NCI-H524 (cell line): ENCODE data around the gene DSTN.

Experiments
- DNase-seq, 2 experiments: peaks; one replicate each; lab custom pipeline; 2025; lab: John Stamatoyannopoulos, UW

DSTN gene

DNA sequence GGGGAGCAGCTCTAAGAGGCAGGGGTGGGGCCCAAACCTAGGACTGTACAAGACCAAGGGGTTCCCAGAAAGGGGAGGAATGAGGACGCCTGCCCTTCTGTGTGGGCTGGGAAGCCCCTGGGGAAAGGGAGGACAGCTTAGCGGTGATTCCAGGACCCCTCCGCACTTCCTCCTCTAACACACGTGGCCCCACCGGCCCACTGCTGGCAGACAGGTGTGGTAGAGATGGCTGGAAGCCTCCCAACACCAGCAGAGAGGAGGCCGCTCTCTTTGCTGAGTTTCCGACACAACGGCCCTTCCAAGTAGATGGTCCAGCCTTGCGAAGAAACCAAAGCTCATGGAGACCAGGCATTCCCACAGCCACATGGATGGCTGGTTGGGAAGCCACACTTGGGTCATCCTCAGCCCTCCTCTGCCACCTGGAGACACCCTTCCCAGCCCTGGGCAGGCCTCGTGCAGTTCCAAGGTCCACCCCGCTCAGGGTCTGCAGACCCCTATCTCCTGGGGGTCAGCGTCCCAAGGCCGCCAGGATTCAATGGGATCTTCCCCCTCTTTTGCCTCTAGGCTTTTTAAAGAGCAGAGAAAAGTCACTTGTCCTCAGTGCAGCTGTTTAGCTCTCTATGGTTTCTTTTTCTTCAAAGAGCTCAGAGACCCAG lies 68.2 kb downstream of the DSTN start:
- no peak for DNase-seq

DNA sequence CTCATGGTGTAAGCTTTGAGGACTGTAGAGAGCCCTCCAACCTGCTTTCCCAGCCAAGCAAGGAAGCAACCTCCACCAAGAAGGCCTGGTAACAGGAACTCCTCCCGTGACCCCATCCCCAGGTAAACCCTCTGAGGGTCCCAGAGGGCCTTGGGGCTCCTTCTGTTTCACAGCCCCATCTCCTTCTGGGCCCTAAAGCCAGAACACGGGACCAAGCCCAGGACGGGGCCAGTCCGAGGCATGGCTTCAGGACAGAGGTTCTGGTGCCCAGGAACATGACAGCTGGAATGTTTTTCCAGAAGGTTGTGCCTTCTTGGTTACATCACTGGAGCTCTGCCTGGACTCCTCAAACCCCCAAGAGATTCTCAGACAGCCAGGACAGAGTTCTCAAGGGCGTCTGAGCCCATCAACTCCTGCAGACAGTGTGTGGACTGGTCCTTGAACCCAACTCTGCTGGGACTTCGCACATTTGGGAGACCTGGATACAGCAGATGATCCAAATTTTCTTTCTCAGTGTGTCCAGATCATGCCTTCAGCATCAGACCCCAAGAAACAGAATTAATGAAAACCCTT lies 69.0 kb downstream of the DSTN start:
- DNase-seq: no peak

DNA sequence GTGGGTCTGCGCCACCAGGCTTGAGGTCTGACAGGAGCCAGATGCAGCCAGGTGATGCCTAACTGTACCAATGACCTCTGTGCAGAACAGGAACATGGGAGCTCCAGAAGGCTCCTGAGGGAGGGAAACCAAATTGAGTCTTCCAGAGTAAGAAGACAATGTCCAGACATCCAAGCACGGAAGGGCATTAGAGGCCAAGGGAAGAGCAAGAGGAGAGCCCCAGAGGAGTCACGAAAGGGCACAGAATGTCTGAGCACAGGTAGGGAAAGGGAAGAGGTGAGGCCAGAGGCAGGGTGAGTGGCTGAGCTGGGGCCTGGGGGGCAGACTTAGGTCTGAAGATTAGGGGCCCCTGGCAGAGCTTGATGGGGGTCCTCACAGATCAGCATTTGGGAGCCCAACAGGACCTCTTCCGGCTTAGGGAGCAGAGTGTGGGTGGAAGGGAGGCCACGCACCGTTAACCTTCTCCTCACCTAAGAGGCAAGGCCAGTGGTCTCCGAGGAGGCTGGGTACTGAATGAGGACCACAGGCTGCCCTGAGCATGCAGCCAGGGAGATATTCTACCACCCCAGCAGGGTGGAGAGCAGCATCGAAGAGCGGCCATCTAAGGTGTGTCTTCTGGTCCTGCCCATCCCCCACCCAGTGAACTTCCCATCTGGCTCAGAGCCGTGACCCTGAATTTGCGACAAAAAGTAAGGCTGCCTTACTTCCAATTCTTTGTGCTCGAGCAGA lies 70.4 kb downstream of the DSTN start:
- DNase-seq: no peak

DNA sequence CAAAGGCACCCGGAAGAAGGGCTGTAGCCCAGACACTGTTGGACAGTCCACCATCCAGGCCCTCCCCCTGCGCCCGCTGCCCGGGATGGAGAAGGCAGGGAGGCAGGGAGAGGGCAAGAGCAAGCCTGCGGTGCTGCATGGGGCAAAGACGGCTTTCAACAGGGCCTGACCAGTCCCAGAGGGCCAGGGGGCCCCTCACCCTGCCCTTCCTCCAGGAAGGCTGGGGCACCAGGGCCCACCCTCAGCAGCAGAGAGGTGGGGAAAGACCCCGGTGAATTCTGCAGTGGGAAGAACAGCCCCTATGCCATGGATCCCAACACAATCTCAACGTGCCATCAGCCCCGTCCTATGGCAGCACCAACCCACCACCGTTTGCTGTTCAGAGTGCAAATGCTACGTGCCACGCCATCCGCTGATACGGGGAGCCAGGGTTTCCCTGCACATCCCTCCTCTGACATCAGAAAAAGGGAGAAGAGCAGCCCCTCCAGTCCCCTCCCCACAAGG lies 71.1 kb downstream of the DSTN start:
- no peak for DNase-seq

DNA sequence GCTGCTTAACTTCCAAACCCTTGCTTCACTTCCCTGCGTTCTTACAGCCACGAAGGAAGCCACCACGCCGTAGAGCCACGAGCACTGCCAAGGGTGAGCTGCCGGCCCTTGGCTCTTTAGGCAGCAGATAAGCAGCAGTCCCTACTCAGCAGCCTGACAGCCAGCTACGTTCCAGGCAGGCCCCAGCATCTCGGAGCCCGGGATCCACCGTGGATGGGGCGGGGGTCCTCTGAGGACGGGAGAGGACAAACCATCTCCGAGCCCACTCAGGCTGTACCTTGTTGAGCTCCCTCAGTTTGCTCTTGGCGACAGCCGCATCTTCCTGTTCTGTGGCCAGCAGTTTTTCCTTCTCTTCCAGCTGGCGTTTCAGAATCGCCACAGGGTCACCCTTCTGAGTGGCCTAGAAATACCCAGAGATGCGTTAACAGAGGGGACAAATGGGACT lies 71.7 kb downstream of the DSTN start:
- no peak for DNase-seq

DNA sequence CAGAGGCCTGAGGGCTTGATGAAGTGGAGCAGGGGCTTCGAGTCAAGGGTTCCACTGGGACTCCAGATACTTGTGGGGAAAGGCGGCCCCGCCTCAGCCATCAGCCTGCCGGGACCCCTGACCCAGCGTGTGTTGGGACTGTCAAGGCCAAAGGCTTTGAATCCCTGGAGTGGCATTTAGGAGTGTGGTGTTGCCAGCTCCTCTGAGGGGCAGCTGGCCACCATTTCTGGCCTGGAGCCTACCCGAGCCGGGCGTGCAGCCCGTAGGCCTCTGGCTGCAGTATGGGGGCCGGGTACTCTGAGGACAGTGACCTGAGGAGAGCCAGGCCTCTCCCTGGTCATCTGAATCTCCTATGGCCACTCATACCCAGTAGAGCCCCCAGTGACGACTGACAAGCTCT lies 72.1 kb downstream of the DSTN start:
- DNase-seq: no peak

DNA sequence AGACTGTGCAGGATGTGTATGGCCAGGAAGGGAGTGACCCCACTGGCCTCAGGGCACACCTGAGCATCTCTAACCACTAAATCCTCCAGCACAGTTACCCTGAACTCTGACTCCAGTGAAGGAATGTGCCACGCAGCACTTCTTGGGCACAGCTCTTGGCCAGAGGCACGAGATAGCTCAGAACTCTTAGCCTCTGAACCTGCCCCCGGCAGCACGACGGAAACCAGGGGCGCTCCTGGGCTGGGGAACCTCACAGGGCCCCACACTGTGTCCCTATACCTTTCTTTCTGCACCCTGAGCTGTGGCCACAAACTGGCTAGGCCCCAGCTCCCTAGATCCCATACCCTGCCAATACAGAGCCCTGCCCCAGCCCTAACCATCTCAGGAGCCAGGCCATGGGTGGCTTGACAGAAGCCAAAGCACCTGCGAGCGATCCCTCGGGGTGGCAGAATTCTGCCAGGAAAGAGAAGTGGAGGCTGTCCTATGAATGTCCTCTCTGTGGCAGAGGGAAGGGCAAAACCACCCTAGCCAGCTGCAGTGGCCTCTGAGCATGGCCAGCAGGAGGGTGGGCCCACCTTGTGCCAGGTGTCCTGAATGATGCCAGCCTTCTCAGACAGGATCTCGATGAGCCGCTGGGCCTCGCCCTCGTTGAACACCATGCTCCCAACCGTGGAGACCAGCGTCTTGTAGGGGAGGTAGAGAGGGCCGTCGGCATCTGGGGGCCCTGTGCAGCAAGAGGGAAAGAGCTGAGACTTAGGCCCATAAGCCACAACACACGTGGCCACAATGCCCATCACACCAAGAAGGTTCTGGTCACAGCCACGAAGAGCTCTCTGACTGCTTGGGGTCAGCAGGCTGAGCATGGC lies 72.8 kb downstream of the DSTN start:
- DNase-seq: no peak

DNA sequence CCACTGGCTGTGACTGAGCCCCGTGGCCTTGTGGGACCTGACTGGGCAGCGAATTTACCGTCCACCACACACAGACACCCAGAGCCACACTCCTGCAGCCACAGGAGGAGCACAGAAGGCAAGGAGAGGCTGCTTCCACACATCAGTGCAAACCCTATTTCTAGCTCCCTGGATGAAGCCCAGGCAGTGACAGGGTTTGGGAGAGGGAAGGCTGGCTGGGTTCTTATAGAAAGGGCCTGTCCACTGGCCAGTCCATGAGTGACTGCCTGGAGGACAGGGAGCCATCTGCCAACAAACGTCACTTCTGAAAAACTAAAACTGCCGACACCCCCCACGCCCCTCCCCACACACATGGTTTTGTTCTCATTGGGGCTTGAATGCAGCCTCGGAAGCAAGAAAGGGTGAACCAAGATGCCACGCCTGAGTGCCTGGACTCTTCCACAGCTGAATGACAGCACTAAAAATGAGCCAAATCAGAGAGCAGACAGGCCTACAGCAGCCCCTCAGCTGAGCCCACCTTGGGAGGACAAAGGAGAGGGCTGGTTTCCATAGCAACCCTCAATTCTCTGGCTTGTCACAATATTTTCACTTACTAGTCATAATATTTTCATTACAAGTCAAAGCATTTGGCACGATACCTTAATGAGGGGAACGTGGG lies 73.8 kb downstream of the DSTN start:
- no peak for DNase-seq

DNA sequence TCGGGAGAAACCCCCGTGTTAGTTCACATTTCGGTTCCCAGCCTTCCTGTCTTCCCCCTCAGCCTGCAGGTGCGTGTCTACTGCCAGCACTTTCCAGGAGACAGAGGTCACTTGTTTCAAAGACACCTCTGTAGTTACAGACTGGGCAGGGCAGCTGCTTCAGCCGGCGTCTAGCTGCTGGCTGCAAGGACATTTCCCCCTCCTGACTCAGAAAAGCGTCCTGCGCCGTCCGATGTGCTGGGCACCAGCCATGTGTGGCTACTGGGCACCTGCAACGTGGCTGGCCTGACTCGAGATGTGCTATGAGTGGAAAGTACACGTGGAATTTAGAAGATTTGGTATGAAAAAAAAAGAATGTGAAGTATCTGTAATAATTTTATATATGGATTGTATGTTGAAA lies 74.6 kb downstream of the DSTN start:
- no peak for DNase-seq

DNA sequence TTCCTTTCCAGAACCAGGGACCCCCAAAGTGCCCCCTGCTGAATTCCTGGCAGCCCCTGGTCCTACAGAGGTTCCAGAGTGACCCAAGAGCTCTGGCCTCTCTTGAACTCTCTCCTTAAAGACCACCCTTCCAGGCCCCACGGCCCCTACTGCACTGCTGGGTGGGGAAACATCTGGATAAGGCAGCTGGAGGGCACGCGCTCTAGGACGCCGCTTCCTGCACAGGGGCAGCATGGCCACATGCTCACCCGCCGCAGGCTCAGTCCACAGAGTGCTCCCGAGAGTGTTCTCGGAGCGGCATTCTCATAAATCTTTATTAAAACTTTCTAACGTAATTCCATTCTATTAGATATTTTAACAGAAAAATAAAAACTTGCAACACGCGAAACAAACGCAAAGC lies 75.1 kb downstream of the DSTN start:
- DNase-seq: no peak

DNA sequence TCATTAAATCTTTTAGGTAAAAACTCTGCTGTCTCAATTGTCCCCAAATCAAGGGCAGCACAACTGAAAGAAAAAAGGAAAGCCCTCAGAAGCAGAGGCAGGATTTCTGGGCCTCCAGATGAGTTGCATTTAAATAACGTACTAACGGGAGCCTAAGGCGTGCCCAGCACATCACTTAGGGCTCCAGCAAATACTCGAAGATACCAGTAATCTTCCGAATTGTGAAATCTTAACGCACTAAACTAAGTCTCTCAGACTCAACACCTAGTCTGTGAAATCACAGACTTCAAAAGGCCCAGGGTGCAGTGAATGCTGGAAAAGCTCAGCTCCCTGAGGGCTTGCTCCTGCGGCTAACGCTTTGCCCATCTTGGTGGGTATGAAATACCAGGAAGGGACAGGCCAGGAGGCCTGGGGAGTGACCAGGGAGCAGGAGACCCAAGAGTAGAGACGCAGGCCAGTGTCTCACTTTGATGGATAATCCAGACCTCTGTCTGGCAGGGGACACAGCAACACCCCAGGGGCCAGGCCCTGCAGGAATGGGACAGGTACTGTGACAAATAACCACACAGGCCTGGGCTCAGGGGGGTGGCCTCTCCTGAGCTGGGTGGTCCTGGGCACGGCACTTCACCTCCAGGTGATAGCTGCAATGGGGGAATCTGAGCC lies 75.8 kb downstream of the DSTN start:
- no peak for DNase-seq

DNA sequence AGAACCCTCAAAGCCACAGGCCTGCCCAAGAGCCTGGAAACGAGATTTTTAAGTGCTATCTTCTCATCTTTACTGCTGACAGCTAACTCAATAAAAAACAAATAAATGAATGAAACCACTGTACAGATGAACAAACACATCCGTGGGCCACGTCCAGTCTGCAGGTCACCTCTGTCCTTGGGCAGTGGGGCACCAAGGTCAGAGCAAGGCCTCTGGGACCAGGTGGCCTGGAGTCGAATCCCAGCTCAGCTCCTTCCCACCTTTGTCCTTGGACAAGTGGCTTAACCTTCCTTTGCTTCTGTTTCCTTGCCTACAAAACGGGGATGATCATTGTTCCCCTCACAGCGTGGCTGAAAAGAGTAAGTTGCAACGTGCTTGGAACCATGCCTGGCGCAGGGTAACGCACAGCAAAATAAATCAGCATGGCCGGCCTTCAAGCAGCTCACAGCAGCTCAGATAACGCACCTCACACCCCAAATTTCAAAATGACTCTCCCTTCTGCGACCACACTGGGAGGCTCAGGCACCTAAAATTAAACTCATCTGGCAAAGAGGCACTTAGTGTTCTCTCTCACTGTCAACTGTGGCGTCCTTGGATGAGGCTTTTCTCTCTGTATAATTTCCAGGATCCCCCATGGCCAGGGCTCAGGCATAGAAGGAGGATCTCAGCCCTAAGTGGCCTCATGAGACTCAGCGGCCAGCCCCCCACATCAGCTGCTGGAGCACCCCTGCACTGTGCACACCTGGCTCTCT lies 76.5 kb downstream of the DSTN start:
- DNase-seq: no peak

DNA sequence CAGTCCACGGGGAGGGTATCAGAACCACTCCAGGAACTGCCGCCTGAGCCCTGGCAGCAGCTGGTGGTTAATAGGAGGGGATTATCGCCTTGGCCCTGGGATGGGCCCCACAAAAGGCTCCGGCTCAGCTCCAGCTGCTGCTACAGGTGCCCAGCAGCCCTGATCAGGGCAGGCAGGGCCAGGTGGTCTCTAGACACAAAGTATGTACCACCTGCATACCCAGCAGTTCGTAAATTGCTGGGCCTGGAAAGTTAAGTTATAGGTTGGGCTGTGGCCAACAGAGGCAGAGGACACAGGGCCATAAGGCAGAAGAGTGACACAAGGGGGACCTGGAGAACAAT lies 77.1 kb downstream of the DSTN start:
- DNase-seq: peak; percentile 95 to 99

DNA sequence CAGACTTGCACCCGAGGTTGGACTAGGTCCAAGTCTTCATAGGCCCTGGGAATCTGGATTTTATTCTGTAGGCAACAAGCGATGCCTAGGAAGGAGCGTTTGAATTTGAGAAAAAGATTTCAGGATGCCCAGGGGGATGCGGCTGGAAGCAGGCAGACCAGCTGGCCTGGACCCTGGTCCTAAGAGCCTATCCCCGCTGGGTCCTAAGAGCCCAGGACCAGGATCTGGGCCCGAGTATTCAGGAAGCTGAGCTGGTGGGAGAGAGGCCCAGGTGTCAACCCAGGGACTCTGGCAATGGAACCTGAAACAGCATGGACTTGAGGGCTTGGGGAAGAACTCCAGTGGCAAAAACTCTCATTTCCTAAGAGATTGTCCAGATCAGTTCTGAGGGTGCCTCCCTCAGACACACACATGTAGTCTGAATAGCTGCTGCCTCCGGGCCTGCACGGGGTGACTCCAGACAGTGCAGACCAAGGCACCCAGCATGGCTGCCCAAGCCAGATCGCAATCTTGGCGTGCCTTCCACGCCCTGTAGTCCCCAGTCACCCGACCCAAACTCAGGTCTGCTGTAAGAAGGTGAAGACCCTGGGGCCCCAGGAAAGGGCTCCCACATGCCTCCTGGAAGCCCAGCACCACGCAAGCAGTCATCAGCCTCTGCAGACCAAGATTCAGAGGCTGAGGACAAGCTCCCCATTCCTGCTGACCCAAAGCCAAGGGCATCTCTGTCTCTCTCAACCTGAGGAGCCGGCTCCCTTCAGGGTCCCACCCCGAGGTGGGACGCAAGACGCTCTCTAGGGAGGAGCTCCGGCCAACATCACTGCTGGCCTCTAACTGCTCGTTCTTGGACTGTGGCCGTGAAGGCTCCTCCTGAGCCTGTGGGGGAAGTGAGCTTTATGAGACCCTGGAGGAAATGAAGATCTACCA lies 77.8 kb downstream of the DSTN start:
- no peak for DNase-seq

DNA sequence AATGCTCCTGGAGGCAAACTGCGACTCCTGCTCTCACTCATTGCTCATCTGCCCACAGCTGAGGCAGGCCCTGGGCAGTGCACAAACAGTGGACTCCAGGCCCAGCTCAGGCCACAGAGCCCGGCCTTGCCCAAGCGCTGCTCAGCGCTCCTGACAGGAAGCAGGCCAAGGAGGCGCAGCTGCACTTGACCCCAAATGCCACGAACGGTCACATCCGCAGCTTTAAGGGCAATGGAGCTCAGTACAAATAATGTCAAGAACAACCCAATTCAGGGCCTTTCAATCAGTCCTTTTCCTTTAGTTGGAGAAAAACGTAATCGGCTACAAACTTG lies 78.4 kb downstream of the DSTN start:
- no peak for DNase-seq

DNA sequence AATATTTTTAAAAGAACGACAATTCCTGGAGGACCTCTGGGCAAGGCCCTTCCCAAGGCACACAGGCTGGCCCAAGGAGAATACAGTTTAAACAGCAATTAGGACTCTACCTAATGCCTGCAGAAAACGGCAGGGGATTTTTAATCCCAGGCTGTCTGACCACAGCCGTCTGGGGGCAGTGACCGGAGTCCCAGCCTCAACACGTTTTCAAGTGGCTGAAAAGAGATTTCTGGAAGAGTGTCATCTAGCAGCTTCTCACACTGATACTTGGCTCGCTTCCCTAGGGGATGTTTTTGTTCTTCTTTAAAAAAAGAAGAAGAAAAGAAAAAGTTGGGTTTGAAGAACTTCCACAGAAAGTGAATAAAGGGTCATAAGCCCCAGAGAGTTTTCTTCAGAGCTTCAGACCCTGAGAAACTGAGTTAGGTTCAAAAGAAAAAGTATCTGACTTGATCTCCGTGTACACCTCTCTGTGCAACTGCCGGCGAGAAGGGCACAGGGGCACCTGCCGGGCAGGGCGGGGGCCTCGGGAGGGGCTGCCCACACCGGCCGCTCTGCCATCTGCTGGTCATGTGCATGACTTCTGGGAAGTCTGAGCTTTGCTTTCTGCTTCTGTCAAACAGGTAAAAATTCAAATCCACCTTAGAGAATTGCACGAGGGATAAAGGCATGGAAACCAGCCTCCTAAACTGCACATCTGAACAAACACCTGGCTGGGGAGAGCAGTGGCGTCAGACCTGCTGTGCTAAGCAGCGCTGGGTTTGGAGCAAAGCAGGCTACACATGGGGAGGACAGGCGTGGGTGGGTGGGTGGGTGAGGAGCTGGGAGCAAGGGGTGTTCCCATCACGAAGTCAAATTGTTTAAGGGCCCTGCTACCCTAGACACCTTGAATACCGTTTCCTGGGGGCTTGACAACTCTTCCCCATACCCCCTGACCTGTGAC lies 79.2 kb downstream of the DSTN start:
- DNase-seq: peak; percentile 52 to 75

DNA sequence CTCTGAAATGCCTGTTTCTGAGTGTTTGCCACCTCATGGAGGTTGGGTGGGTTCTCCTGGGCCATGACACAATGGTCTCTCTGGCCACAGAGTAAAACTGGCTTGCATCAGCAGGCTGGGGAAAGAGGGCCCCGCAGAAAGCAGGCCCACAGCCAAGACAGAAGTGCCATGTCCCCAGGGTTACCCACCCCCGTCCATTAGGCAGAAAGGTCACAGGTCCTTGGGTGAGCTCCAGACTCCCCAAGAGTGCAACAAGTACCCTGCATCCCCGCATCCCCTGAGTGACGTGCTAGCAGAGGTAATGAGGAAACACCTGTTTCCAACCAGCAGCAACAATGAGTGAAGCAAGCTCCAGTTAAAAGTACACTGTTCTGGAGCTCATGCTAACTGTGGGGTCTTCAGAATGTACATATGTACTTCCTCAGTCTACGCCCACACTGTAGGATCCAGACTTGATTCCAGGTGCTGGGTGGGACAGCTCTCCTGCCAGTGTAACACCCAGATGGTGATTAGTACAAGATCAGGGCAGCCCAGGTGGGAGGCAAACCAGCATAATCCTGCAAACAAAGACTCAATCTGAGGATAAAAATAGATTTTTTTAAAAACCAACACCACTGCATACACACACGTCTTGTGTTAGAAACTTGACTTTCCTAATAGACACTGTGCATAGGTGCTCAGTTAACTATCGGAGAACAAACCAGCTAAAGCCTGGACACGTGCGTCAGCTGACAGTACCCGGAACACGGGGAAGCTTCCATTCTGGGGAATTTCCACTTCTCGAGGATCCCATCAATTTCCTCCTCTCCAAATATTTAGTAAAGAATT lies 80.6 kb downstream of the DSTN start:
- DNase-seq: peak; percentile 11 to 51
